ENCODE measurements around the gene BRF1. TPM values are rescaled to one million over a fixed set of nuclear protein-coding genes. Genes with fewer than 3 reads are reported as not detected.

Gene BRF1
- total RNA-seq, 1 donor: 28.8 TPM

- no peak overlapping the region for H3K4me3 ChIP-seq (ENCODE audit: low read depth, low read length)
- TF ChIP-seq, protein P1, sequence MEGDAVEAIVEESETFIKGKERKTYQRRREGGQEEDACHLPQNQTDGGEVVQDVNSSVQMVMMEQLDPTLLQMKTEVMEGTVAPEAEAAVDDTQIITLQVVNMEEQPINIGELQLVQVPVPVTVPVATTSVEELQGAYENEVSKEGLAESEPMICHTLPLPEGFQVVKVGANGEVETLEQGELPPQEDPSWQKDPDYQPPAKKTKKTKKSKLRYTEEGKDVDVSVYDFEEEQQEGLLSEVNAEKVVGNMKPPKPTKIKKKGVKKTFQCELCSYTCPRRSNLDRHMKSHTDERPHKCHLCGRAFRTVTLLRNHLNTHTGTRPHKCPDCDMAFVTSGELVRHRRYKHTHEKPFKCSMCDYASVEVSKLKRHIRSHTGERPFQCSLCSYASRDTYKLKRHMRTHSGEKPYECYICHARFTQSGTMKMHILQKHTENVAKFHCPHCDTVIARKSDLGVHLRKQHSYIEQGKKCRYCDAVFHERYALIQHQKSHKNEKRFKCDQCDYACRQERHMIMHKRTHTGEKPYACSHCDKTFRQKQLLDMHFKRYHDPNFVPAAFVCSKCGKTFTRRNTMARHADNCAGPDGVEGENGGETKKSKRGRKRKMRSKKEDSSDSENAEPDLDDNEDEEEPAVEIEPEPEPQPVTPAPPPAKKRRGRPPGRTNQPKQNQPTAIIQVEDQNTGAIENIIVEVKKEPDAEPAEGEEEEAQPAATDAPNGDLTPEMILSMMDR (IDR thresholded peaks at IDR 0.05; ENCODE audit: insufficient read depth, low read length): no peak
- DNase-seq (ENCODE audit: low read depth): no peak
Observed at GRCh38 chr14:105210266-105211025, 90.4 kb downstream of the BRF1 start.

DNA sequence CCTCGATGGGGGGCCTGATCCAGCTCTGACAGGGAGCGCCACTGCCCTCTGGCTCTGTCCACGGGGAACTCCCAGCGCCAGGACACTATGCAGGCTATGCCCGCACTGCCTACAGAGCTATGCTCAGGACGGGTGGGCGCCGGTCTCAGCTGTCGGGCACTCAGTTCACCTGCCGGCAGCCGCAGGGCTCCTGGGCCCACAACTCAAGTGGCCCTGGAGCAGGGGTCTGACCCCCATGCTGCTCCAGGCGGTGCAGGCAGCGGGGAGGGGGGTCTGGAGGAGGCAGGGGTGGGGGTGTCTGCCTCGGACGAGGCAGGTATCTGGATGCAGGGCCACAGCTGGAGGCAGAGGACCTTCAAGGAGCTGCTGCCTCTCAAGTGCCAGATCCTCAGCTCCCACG lies 91.2 kb downstream of the BRF1 start:
- no peak overlapping the region for H3K4me3 ChIP-seq (ENCODE audit: low read depth, low read length)
- no peak for DNase-seq (ENCODE audit: low read depth)
- TF ChIP-seq, protein P1 (IDR thresholded peaks at IDR 0.05; ENCODE audit: insufficient read depth, low read length): no peak

- DNase-seq (ENCODE audit: low read depth): no peak
- TF ChIP-seq, protein P1 (IDR thresholded peaks at IDR 0.05; ENCODE audit: insufficient read depth, low read length): no peak
- no peak overlapping the region for H3K4me3 ChIP-seq (ENCODE audit: low read depth, low read length)
Observed at GRCh38 chr14:105209091-105209490, 91.7 kb downstream of the BRF1 start.

DNA sequence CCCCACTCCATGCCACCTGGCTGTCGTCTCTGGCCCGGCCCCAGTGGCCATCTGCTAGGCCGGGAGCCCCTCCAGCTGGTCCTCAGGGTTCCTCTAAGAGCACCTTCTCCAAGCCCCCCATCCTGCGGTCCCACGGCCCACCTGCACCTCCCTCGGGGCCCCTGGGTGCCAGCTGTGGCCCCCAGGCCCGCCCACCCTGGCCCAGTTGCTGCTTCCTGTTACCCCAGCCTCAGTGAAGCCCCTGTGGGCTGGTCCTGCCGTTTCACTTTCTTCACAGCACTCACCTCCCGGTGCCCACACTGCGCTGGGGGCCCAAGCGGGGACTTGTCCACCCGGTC lies 92.1 kb downstream of the BRF1 start:
- H3K4me3 ChIP-seq (ENCODE audit: low read depth, low read length): no peak overlapping the region
- TF ChIP-seq, protein P1 (IDR thresholded peaks at IDR 0.05; ENCODE audit: insufficient read depth, low read length): no peak
- no peak for DNase-seq (ENCODE audit: low read depth)

- TF ChIP-seq, protein P1 (IDR thresholded peaks at IDR 0.05; ENCODE audit: insufficient read depth, low read length): no peak
- DNase-seq (ENCODE audit: low read depth): no peak
- H3K4me3 ChIP-seq (ENCODE audit: low read depth, low read length): no peak overlapping the region
Observed at GRCh38 chr14:105207996-105208737, 92.6 kb downstream of the BRF1 start.

DNA sequence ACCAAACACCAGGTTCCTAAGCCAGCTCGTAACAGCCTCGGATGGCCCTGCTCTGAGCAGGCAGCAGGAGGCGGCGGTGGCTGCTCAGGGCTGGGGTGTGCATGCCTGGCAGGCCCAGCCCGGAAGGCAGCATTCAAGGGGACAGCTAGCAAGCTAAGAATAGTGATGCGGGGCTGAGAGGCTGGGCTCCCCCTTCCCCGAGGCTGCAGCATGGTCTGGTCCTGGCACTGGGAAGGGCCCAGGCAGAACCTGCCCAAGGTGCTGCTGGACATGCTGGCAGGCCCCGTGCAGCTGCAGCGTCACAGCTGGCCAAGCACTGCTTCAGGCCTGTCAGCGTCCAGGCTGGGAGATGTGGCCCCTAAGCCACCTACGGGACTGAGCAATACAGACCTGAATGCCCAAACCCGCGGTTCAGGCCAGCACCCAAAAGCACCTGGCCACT lies 93.3 kb downstream of the BRF1 start:
- no peak overlapping the region for H3K4me3 ChIP-seq (ENCODE audit: low read depth, low read length)
- DNase-seq (ENCODE audit: low read depth): no peak
- TF ChIP-seq, protein P1 (IDR thresholded peaks at IDR 0.05; ENCODE audit: insufficient read depth, low read length): no peak
